Activated CD4-positive, alpha-beta T cell treated with anti-CD3 and anti-CD28 coated beads, Interleukin-2, amount 50 U/mL, for 48 hours (primary cell): Measurements from ENCODE around the gene CES4A.

Experiments
- DNase-seq, 2 experiments: peaks; one replicate each; pipeline ENCODE4 v3.0.0-alpha.2; 2020

CES4A gene

DNA sequence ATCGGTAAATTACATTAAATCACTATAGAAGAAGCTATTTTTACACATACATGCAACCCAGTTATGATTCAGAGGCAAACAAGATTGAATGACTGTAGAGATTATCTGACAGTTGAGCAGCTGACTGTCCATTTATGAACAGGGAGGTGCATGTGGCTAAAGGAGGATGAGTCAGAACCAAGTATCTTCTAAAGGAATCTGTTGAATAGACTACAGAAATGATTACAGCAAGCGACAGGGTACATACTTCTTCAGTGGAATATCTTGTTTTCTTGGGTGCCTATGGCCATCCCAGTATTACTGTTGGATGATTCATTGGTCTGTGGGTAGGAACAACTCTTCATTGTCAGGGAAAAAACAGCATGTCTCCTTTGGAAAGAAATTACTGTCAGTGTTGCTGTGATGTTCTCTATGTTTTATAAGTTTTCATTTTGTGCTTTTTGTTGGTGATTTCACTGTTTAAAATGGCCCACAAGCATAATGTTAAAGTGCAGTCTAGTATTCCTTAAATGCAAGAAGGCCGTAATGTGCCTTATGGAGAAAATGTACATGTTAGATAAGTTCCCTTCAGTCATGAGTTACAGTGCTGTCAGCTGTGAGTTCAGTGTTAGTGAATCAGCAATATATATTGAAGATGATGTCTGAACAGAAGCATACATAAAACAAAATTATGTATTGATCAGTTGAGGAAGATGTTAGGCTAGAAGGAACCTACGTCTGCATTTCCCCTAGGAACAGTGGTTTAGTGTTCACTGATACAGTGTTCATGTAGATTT, 67.5 kb downstream of the CES4A start:
- DNase-seq = no peak
